ENCODE results near the gene PALB2. TPM values are rescaled to one million over a fixed set of nuclear protein-coding genes. Genes with fewer than 3 reads are reported as not detected.

Gene PALB2
- total and polyA plus RNA-seq, 10 of the 15 experiments (the other 5 are each of a cell fraction or from before 2014, with no cell fraction given), result 9.2 to 24.6 (median 17.6) TPM

GRCh38 chr16:23597003-23597756 lies 43.9 kb downstream of the PALB2 start:
- peak overlapping the region; percentile 95 for H2AFZ ChIP-seq (ENCODE audit: control insufficient read depth, low read depth, low read length)
- in situ Hi-C loops (cut with MboI), result no loop called here
- H3K4me1 ChIP-seq (ENCODE audit: control insufficient read depth, insufficient read depth, low read length), result peaks cover 16% of the 10 kb centered on the region
- no peak for FAIRE-seq
- H3K9me3 ChIP-seq (replicated peaks; ENCODE audit: control insufficient read depth, insufficient read depth, low read length), result no peaks in the 10 kb centered on the region
- intact Hi-C loops (cut with micrococcal nuclease; ENCODE audit: unreplicated experiment), result loop anchor here (5.0 kb wide), 1 partner anchor 90 kb away; no protein-coding TSS in a partner anchor
- ChIA-PET CTCF (interaction anchor here (0.6 to 1.9 kb wide), 33 partner anchors 8 to 908 kb away, joined by 3 to 29 read pairs (median 5); partner anchors contain the start of genes EARS2, GGA2, PLK1 and UBFD1), POLR2A (no interaction called here), RAD21 (ENCODE audit: unreplicated experiment) (interaction anchor here (1.1 to 1.8 kb wide), 5 partner anchors 39 to 162 kb away, joined by 3 to 13 read pairs (median 6); partner anchors contain the start of genes EARS2 and UBFD1), SMC1A (ENCODE audit: uncharacterized antibody, unreplicated experiment) (interaction anchor here (0.6 to 1.5 kb wide), 6 partner anchors 40 to 160 kb away, joined by 3 to 4 read pairs (median 3); partner anchors contain the start of genes EARS2 and UBFD1)
- peak overlapping the region; percentile 72 for H3K4me2 ChIP-seq (ENCODE audit: control insufficient read depth, insufficient read depth)
- BruUV-seq (replicated peaks), result no TSS peak
- no peak overlapping the region for H3K9ac ChIP-seq (ENCODE audit: control insufficient read depth, insufficient read depth, low read length)
- no peaks in the 10 kb centered on the region for H3K27me3 ChIP-seq (replicated peaks in 1 of 2; ENCODE audit: control insufficient read depth in 2 of 2, insufficient read depth in 2 of 2, low read length in 1 of 2)
- DNase-seq (ENCODE audit: low read depth, low spot score), result no peak
- peaks cover 33% of the 10 kb centered on the region for H3K79me2 ChIP-seq (ENCODE audit: control insufficient read depth, insufficient read depth, low read length)
- peak overlapping the region; percentile 4; the same call in 1 of the 2 replicates for H3K27ac ChIP-seq (ENCODE audit: control insufficient read depth, insufficient read depth)
- ATAC-seq, result peak; percentile 71
- no peaks in the 10 kb centered on the region; the same call in 1 of the 2 replicates for H4K20me1 ChIP-seq (ENCODE audit: control insufficient read depth, insufficient read depth)
- H3K4me3 ChIP-seq, result no peak overlapping the region
- peaks cover under 1 to 2% of the 10 kb centered on the region in 2 experiments for H3K36me3 ChIP-seq (ENCODE audit: control insufficient read depth in 2 of 2, insufficient read depth in 2 of 2, low read length in 1 of 2)
- 63% methylated on average over 11 of the region's 11 CpGs for WGBS (ENCODE audit: insufficient coverage, insufficient replicate concordance, low lambda C conversion rate, missing lambda C conversion rate)
- TF ChIP-seq, protein P1, sequence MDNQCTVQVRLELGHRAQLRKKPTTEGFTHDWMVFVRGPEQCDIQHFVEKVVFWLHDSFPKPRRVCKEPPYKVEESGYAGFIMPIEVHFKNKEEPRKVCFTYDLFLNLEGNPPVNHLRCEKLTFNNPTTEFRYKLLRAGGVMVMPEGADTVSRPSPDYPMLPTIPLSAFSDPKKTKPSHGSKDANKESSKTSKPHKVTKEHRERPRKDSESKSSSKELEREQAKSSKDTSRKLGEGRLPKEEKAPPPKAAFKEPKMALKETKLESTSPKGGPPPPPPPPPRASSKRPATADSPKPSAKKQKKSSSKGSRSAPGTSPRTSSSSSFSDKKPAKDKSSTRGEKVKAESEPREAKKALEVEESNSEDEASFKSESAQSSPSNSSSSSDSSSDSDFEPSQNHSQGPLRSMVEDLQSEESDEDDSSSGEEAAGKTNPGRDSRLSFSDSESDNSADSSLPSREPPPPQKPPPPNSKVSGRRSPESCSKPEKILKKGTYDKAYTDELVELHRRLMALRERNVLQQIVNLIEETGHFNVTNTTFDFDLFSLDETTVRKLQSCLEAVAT (IDR thresholded peaks at IDR 0.05), result no peak
- no peak for TF ChIP-seq MAX (IDR thresholded peaks at IDR 0.05; ENCODE audit: low read depth, low read length)
- TF ChIP-seq, protein P2, sequence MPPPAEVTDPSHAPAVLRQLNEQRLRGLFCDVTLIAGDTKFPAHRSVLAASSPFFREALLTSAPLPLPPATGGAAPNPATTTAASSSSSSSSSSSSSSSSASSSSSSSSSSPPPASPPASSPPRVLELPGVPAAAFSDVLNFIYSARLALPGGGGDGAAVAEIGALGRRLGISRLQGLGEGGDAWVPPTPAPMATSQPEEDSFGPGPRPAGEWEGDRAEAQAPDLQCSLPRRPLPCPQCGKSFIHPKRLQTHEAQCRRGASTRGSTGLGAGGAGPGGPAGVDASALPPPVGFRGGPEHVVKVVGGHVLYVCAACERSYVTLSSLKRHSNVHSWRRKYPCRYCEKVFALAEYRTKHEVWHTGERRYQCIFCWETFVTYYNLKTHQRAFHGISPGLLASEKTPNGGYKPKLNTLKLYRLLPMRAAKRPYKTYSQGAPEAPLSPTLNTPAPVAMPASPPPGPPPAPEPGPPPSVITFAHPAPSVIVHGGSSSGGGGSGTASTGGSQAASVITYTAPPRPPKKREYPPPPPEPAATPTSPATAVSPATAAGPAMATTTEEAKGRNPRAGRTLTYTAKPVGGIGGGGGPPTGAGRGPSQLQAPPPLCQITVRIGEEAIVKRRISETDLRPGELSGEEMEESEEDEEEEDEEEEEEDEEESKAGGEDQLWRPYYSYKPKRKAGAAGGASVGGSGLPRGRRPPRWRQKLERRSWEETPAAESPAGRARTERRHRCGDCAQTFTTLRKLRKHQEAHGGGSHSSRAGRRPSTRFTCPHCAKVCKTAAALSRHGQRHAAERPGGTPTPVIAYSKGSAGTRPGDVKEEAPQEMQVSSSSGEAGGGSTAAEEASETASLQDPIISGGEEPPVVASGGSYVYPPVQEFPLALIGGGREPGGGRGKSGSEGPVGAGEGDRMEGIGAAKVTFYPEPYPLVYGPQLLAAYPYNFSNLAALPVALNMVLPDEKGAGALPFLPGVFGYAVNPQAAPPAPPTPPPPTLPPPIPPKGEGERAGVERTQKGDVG (CRISPR knock-in tag; IDR thresholded peaks at IDR 0.05), result no peak
- TF ChIP-seq NRF1 (conservative IDR thresholded peaks at IDR 0.05; ENCODE audit: low read depth, low read length), result no peak
- no peak for TF ChIP-seq WRNIP1 (IDR thresholded peaks at IDR 0.05; ENCODE audit: borderline replicate concordance, low read depth, low read length)
- TF ChIP-seq BACH1 (IDR thresholded peaks at IDR 0.05; ENCODE audit: borderline replicate concordance), result 0 out of 2 replicates have a peak, but pooled peaks have one; percentile 21
- TF ChIP-seq, protein P3, sequence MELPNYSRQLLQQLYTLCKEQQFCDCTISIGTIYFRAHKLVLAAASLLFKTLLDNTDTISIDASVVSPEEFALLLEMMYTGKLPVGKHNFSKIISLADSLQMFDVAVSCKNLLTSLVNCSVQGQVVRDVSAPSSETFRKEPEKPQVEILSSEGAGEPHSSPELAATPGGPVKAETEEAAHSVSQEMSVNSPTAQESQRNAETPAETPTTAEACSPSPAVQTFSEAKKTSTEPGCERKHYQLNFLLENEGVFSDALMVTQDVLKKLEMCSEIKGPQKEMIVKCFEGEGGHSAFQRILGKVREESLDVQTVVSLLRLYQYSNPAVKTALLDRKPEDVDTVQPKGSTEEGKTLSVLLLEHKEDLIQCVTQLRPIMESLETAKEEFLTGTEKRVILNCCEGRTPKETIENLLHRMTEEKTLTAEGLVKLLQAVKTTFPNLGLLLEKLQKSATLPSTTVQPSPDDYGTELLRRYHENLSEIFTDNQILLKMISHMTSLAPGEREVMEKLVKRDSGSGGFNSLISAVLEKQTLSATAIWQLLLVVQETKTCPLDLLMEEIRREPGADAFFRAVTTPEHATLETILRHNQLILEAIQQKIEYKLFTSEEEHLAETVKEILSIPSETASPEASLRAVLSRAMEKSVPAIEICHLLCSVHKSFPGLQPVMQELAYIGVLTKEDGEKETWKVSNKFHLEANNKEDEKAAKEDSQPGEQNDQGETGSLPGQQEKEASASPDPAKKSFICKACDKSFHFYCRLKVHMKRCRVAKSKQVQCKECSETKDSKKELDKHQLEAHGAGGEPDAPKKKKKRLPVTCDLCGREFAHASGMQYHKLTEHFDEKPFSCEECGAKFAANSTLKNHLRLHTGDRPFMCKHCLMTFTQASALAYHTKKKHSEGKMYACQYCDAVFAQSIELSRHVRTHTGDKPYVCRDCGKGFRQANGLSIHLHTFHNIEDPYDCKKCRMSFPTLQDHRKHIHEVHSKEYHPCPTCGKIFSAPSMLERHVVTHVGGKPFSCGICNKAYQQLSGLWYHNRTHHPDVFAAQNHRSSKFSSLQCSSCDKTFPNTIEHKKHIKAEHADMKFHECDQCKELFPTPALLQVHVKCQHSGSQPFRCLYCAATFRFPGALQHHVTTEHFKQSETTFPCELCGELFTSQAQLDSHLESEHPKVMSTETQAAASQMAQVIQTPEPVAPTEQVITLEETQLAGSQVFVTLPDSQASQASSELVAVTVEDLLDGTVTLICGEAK (IDR thresholded peaks at IDR 0.05; ENCODE audit: borderline replicate concordance), result no peak
- no peak for TF ChIP-seq FOS (IDR thresholded peaks at IDR 0.05; ENCODE audit: borderline replicate concordance, extremely low read depth, insufficient read length)
- TF ChIP-seq KDM1A (IDR thresholded peaks at IDR 0.05; ENCODE audit: borderline replicate concordance), result no peak
